ENCODE data around the gene ITGAL. TPM values are rescaled to one million over a fixed set of nuclear protein-coding genes. Genes with fewer than 3 reads are reported as not detected.
"Not testable (repeated sequence)": the region's sequence is repeated elsewhere in the genome, so short reads cannot be mapped to it uniquely, and the experiment has no call there.

The ITGAL gene
- total RNA-seq, 4 donors from 2014 or later = 1.8 to 33.7 (median 6.7) TPM

DNA sequence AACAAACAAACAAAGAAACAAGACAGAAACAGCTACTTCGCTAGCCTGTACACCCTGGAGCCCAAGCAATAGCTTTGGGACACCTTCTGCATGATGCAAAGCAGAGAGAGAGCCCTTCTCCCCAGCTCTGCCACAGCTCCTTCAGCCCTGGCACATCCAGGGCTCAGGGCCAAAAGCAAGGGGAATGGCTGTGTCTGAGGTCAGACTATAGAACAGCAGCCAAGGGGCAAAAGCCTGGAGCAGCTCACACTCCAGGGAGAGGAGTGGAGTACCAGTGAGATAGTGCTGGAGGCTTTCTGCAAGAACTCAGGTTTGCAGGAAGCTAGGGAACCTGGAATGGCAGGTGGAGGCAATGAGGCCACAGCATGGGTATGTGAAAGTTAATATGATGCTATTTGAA, 15.3 kb upstream of the ITGAL start:
- no peak overlapping the region for H3K27ac ChIP-seq
- H3K36me3 ChIP-seq = no peaks in the 10 kb centered on the region
- no peaks in the 10 kb centered on the region for H3K9me3 ChIP-seq
- no peak for TF ChIP-seq POLR2A (IDR thresholded peaks at IDR 0.05)
- no peak for TF ChIP-seq EP300 (IDR thresholded peaks at IDR 0.05; ENCODE audit: low read depth)
- no peak for TF ChIP-seq POLR2AphosphoS5 (IDR thresholded peaks at IDR 0.05)
- TF ChIP-seq, protein P1, sequence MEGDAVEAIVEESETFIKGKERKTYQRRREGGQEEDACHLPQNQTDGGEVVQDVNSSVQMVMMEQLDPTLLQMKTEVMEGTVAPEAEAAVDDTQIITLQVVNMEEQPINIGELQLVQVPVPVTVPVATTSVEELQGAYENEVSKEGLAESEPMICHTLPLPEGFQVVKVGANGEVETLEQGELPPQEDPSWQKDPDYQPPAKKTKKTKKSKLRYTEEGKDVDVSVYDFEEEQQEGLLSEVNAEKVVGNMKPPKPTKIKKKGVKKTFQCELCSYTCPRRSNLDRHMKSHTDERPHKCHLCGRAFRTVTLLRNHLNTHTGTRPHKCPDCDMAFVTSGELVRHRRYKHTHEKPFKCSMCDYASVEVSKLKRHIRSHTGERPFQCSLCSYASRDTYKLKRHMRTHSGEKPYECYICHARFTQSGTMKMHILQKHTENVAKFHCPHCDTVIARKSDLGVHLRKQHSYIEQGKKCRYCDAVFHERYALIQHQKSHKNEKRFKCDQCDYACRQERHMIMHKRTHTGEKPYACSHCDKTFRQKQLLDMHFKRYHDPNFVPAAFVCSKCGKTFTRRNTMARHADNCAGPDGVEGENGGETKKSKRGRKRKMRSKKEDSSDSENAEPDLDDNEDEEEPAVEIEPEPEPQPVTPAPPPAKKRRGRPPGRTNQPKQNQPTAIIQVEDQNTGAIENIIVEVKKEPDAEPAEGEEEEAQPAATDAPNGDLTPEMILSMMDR (IDR thresholded peaks at IDR 0.05) = no peak
- WGBS, 2 donors (ENCODE audit: low coverage in 1 of 2) = 100% methylated on average over 1 of the region's 1 CpG; no CpG with 5 or more reads in 1 of the 2 donors
- intact Hi-C loops (cut with DNase I; ENCODE audit: low total_unique reads) (no loop called here), in situ Hi-C loops (cut with MboI; ENCODE audit: low pct_ligation_motif_present in 1 of 4, low pct_unique_long_range_greater_than_20kb in 1 of 4, low sequenced_read_pairs in 3 of 4) (no loop called here)
- no peak for DNase-seq
- no peaks in the 10 kb centered on the region for H3K27me3 ChIP-seq
- peaks cover 0 to 21% (median 13%) of the 10 kb centered on the region in 4 donors for H3K4me1 ChIP-seq
- H3K4me3 ChIP-seq = no peak overlapping the region

GRCh38 chr16:30457743-30458560, 14.6 kb upstream of the ITGAL start:
- Histone ChIP-seq H3K4me1 (peaks cover 0 to 15% (median 8%) of the 10 kb centered on the region in 4 donors), H3K4me3 (no peak overlapping the region), H3K9me3 (no peaks in the 10 kb centered on the region), H3K27me3 (no peaks in the 10 kb centered on the region), H3K27ac (peak overlapping the region in 2 of 4 donors; percentile 36 to 51), H3K36me3 (no peaks in the 10 kb centered on the region)
- in situ Hi-C loops (cut with MboI; ENCODE audit: low pct_ligation_motif_present in 1 of 4, low pct_unique_long_range_greater_than_20kb in 1 of 4, low sequenced_read_pairs in 3 of 4) = no loop called here
- 85 to 100% methylated on average over 3 to 16 of the region's 16 CpGs for WGBS, 2 donors (ENCODE audit: low coverage in 1 of 2)
- intact Hi-C loops (cut with DNase I; ENCODE audit: low total_unique reads) = no loop called here
- no peak for DNase-seq
- no peak for TF ChIP-seq POLR2AphosphoS5 (IDR thresholded peaks at IDR 0.05)
- no peak for TF ChIP-seq EP300 (IDR thresholded peaks at IDR 0.05; ENCODE audit: low read depth)
- TF ChIP-seq, protein P1 (IDR thresholded peaks at IDR 0.05) = no peak
- TF ChIP-seq POLR2A (IDR thresholded peaks at IDR 0.05) = no peak

- DNase-seq = peak; percentile 68
- Histone ChIP-seq H3K4me3 (no peak overlapping the region), H3K36me3 (no peaks in the 10 kb centered on the region), H3K27me3 (no peaks in the 10 kb centered on the region), H3K9me3 (no peaks in the 10 kb centered on the region), H3K4me1 (peaks cover 0 to 9% (median 4%) of the 10 kb centered on the region in 4 donors), H3K27ac (peak overlapping the region; percentile 36 to 54 (median 44))
- in situ Hi-C loops (cut with MboI; ENCODE audit: low pct_ligation_motif_present in 1 of 4, low pct_unique_long_range_greater_than_20kb in 1 of 4, low sequenced_read_pairs in 3 of 4) = no loop called here
- 70% methylated on average over 22 of the region's 22 CpGs; no CpG with 5 or more reads in 1 of the 2 donors for WGBS, 2 donors (ENCODE audit: low coverage in 1 of 2)
- TF ChIP-seq POLR2AphosphoS5 (IDR thresholded peaks at IDR 0.05) (peak in 1 of 3 donors; percentile 21), EP300 (IDR thresholded peaks at IDR 0.05; ENCODE audit: low read depth) (no peak), POLR2A (IDR thresholded peaks at IDR 0.05) (no peak)
- TF ChIP-seq, protein P1 (IDR thresholded peaks at IDR 0.05) = no peak
- intact Hi-C loops (cut with DNase I; ENCODE audit: low total_unique reads) = no loop called here
Measured at GRCh38 chr16:30458561-30459394, 13.8 kb upstream of the ITGAL start.

DNA sequence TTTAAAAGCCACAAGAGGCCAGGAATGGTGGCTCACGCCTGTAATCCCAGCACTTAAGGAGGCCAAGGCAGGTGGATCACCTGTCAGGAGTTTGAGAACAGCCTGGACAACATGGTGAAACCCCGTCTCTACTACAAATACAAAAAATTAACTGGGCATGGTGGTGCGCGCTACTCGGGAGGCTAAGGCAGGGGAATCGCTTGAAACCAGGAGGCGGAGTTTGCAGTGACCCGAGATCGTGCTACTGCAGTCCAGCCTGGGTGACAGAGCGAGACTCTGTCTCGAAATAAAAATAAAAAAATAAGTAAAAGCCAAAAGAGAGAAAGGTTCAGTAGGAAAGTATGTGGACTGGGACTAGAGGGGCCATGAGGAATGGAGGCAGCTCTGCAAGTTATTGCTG, 13.1 kb upstream of the ITGAL start:
- Histone ChIP-seq H3K27ac (peak overlapping the region; percentile 36 to 54 (median 44)), H3K27me3 (no peaks in the 10 kb centered on the region), H3K9me3 (no peaks in the 10 kb centered on the region), H3K36me3 (no peaks in the 10 kb centered on the region), H3K4me1 (peaks cover 0 to 6% (median 2%) of the 10 kb centered on the region in 4 donors), H3K4me3 (no peak overlapping the region)
- intact Hi-C loops (cut with DNase I; ENCODE audit: low total_unique reads) (no loop called here), in situ Hi-C loops (cut with MboI; ENCODE audit: low pct_ligation_motif_present in 1 of 4, low pct_unique_long_range_greater_than_20kb in 1 of 4, low sequenced_read_pairs in 3 of 4) (no loop called here)
- 84 to 96% methylated on average over 9 to 11 of the region's 11 CpGs for WGBS, 2 donors (ENCODE audit: low coverage in 1 of 2)
- no peak for TF ChIP-seq POLR2A (IDR thresholded peaks at IDR 0.05)
- TF ChIP-seq, protein P1 (IDR thresholded peaks at IDR 0.05) = no peak
- no peak for TF ChIP-seq POLR2AphosphoS5 (IDR thresholded peaks at IDR 0.05)
- TF ChIP-seq EP300 (IDR thresholded peaks at IDR 0.05; ENCODE audit: low read depth) = no peak
- DNase-seq = no peak

DNA sequence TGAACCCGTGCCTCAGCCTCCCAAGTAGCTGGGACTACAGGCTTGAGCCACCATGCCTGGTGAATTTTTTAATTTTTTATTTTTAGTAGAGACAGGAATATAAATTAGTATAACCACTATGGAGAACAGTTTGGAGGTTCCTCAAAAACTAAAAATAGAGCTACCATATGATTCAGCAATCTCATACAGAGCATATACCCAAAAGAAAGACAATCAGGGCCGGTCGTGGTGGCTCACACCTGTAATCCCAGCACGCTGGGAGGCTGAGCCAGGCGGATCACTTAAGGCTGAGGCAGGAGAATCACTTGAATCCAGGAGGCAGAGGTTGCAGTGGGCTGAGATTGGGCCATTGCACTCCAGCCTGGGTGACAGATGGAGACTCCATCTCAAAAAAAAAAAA, 11.1 kb upstream of the ITGAL start:
- DNase-seq; in situ Hi-C loops (cut with MboI; ENCODE audit: low pct_ligation_motif_present in 1 of 4, low pct_unique_long_range_greater_than_20kb in 1 of 4, low sequenced_read_pairs in 3 of 4): not testable (repeated sequence)

More for the DNA sequence above, 11.1 kb upstream of the ITGAL start:
- H3K27ac ChIP-seq; H3K4me3 ChIP-seq; H3K27me3 ChIP-seq; H3K36me3 ChIP-seq; H3K9me3 ChIP-seq; H3K4me1 ChIP-seq; intact Hi-C loops (cut with DNase I; ENCODE audit: low total_unique reads): not testable (repeated sequence)
- WGBS, 2 donors (ENCODE audit: low coverage in 1 of 2) = 69 to 86% methylated on average over 2 to 5 of the region's 5 CpGs

Measured in transverse colon (tissue), 4 donors.